Sigmoid colon (tissue), 7 donors: ENCODE results near the gene RELN. TPM values are rescaled to one million over a fixed set of nuclear protein-coding genes. Genes with fewer than 3 reads are reported as not detected.

ENCODE experiments used
- DNase-seq: peaks from one replicate; pipeline ENCODE4 v3.0.0-alpha.2; 2019
- H3K27ac ChIP-seq, 4 donors: fragments of 200-600 bp; sonication (generic); one replicate each; pipeline ENCODE4 v1.5.1; 2016 to 2019; ENCODE audit warnings: mild to moderate bottlenecking in 1 of 4
- H3K27me3 ChIP-seq, 3 donors: fragments of 200-600 bp; sonication (generic); one replicate each; pipeline ENCODE4 v1.5.1; 2019; ENCODE audit warnings: mild to moderate bottlenecking in 1 of 3
- H3K36me3 ChIP-seq, 4 donors: fragments of 200-600 bp; sonication (generic); one replicate each; pipeline ENCODE4 v1.5.1; 2016 to 2019
- H3K4me1 ChIP-seq, 4 donors: fragments of 200-600 bp; sonication (generic); one replicate each; pipeline ENCODE4 v1.5.1; 2017 to 2019
- H3K4me3 ChIP-seq, 4 donors: fragments of 200-600 bp; sonication (generic); one replicate each; pipeline ENCODE4 v1.5.1; 2017 to 2019; ENCODE audit warnings: mild to moderate bottlenecking in 2 of 4, moderate library complexity in 1 of 4
- H3K9me3 ChIP-seq, 4 donors: fragments of 200-600 bp in 3 of 4; sonication (generic) in 3 of 4; one replicate each; pipeline versions ENCODE4 v1.5.1 to v1.6.1; 2013 to 2019
- EP300 ChIP-seq, 4 donors: sonication (generic); formaldehyde crosslinking; IDR thresholded peaks; one replicate each; pipeline ENCODE4 v1.6.1; 2017; ENCODE audit warnings: antibody characterized with exemption in 4 of 4
- POLR2A ChIP-seq, 2 donors: fragments of 450-650 bp; IDR thresholded peaks; one replicate each; pipeline ENCODE4 v1.6.1; 2016; ENCODE audit warnings: antibody characterized with exemption in 2 of 2, mild to moderate bottlenecking in 2 of 2, moderate library complexity in 2 of 2
- POLR2AphosphoS5 ChIP-seq, 4 donors: sonication (generic); formaldehyde crosslinking; IDR thresholded peaks; one replicate each; pipeline ENCODE4 v1.6.1; 2017; ENCODE audit warnings: antibody characterized with exemption in 4 of 4
- WGBS, 2 donors: extraction: QIAGEN DNeasy Blood & Tissue Kit; methylation state at CpG; one replicate each; pipeline ENCODE4 v1.1.7; 2013; 5-methylcytosine and 5-hydroxymethylcytosine counted together
- intact Hi-C: fragments of 100-400 bp; cut with DNase I; formaldehyde crosslinking; loops from one replicate; pipeline ENCODE4 v1.15.1; 2023
- polyA plus RNA-seq, 3 donors: library from polyadenylated mRNA; stranded (reverse); fragments of 200-250 nt; gene quantifications; one replicate each; pipeline ENCODE4 v1.2.3, GENCODE V29; 2013
- total RNA-seq, 4 donors: library from RNA; depleted of rRNA; stranded (reverse); fragments of >200 nt; gene quantifications; one replicate each; pipeline ENCODE4 v1.1.0, GENCODE V29; 2016
- TF ChIP-seq, protein P1 (sequence below), 4 experiments: fragments of 450-650 bp in 3 of 4; fragments of 200-600 bp in 1 of 4; IDR thresholded peaks; one replicate each; pipeline ENCODE4 v1.5.1; 2016 to 2019; ENCODE audit warnings: antibody characterized with exemption in 4 of 4, mild to moderate bottlenecking in 3 of 4, moderate library complexity in 2 of 4
- donor health status: healthy with polysubstance abuse.
- donor health status: Bipolar disorder and iron deficiency.
- donor health status: healthy.

RELN gene
- total and polyA plus RNA-seq, 7 donors: under 0.01 to 9.2 (median 4.3) TPM; not detected in 1

DNA sequence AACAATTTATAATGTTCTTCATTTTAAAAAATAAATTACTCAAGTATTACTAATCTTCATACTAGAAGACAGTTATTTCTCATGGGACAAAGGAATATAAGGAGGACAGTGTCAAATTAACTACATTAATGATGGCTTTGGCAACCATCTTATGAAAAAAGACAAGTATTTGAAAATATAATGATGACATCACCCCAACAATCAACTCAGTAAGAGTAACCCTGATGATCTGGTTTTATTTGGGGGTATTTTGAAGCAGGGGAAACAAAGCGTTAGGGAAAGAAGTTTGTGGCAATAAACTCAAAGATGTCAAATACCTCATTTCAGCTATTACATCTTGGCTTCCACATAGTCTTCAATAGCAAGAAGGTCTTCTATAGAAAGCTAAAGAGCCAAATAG lies 29.0 kb upstream of the RELN start:
- no peaks in the 10 kb centered on the region for H3K36me3 ChIP-seq
- DNase-seq: no peak
- 82 to 92% methylated on average over 1 of the region's 1 CpG for WGBS, 2 donors
- intact Hi-C loops: no loop called here
- no peak overlapping the region for H3K27ac ChIP-seq
- H3K9me3 ChIP-seq: no peaks in the 10 kb centered on the region
- no peak overlapping the region for H3K4me3 ChIP-seq
- TF ChIP-seq EP300 (IDR thresholded peaks at IDR 0.05) (no peak), POLR2A (IDR thresholded peaks at IDR 0.05) (no peak), POLR2AphosphoS5 (IDR thresholded peaks at IDR 0.05) (no peak)
- TF ChIP-seq, protein P1, sequence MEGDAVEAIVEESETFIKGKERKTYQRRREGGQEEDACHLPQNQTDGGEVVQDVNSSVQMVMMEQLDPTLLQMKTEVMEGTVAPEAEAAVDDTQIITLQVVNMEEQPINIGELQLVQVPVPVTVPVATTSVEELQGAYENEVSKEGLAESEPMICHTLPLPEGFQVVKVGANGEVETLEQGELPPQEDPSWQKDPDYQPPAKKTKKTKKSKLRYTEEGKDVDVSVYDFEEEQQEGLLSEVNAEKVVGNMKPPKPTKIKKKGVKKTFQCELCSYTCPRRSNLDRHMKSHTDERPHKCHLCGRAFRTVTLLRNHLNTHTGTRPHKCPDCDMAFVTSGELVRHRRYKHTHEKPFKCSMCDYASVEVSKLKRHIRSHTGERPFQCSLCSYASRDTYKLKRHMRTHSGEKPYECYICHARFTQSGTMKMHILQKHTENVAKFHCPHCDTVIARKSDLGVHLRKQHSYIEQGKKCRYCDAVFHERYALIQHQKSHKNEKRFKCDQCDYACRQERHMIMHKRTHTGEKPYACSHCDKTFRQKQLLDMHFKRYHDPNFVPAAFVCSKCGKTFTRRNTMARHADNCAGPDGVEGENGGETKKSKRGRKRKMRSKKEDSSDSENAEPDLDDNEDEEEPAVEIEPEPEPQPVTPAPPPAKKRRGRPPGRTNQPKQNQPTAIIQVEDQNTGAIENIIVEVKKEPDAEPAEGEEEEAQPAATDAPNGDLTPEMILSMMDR (IDR thresholded peaks at IDR 0.05): no peak
- no peaks in the 10 kb centered on the region for H3K4me1 ChIP-seq
- H3K27me3 ChIP-seq: no peaks in the 10 kb centered on the region

DNA sequence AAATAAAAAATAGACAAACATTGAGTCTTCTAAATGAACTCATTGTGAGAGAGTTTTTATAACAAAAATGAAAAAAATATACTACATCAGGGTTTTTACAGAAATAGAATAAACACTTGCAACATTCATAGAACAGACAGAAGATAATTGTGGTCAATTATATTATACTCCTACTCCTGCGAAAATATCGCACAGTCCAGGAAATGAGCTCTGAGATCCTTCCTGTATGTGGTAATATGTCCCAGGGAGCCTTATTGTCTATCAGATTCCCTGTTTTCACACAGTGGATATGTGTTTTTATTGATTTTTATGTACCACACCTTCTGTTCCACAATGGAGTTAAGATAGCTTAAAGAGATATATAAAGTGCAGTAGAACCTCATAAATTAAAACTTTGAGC lies 27.5 kb upstream of the RELN start:
- no peak for DNase-seq
- H3K9me3 ChIP-seq: no peaks in the 10 kb centered on the region
- H3K27me3 ChIP-seq: no peaks in the 10 kb centered on the region
- 43 to 64% methylated on average over 2 of the region's 2 CpGs for WGBS, 2 donors
- H3K36me3 ChIP-seq: no peaks in the 10 kb centered on the region
- no peak overlapping the region for H3K27ac ChIP-seq
- H3K4me1 ChIP-seq: no peaks in the 10 kb centered on the region
- intact Hi-C loops: no loop called here
- TF ChIP-seq, protein P1 (IDR thresholded peaks at IDR 0.05): no peak
- TF ChIP-seq POLR2AphosphoS5 (IDR thresholded peaks at IDR 0.05) (no peak), POLR2A (IDR thresholded peaks at IDR 0.05) (no peak), EP300 (IDR thresholded peaks at IDR 0.05) (no peak)
- no peak overlapping the region for H3K4me3 ChIP-seq

DNA sequence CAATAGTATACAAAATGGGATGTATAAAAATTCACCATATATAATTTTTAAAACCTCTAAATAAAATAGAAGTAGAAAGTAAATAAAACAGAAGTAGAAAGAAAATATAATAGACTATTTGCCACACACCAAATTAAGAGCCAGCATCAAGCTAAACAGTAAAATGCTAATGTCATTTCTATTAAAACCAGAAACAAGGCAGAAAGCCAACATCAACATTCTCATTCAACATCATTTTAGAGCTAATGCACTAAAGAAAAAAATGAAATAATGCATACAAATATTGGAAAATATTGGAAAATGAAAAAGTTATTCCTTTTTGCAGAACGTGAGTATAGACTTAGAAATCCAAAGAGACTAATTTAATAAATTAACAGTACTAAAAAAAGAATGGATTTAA lies 23.4 kb upstream of the RELN start:
- Histone ChIP-seq H3K27me3 (no peaks in the 10 kb centered on the region), H3K4me3 (no peak overlapping the region), H3K4me1 (no peaks in the 10 kb centered on the region), H3K27ac (no peak overlapping the region), H3K9me3 (no peaks in the 10 kb centered on the region), H3K36me3 (no peaks in the 10 kb centered on the region)
- TF ChIP-seq POLR2A (IDR thresholded peaks at IDR 0.05) (no peak), POLR2AphosphoS5 (IDR thresholded peaks at IDR 0.05) (no peak), EP300 (IDR thresholded peaks at IDR 0.05) (no peak)
- TF ChIP-seq, protein P1 (IDR thresholded peaks at IDR 0.05): no peak
- 0 to 34% methylated on average over 1 of the region's 1 CpG for WGBS, 2 donors
- no peak for DNase-seq
- intact Hi-C loops: no loop called here

DNA sequence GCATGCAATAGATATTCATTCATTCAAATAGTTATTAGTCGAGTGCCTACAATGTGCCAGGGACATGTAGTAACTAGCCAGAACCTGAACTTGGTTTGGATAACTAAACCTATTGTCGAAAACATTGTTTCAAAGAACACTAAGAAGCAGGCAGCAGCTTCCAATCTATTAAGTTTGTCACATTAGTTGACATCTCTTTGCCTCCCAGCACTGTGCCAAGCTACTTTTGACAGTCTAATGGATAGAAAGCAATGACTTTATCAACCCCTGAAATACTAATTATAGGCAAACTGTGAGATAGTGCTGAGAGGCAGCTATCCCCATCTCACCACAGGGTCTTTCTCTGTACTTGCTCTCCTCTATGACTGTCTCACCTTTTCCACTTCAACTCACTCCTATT lies 22.4 kb upstream of the RELN start:
- 89 to 93% methylated on average over 2 of the region's 2 CpGs for WGBS, 2 donors
- H3K36me3 ChIP-seq: no peaks in the 10 kb centered on the region
- no peak overlapping the region for H3K27ac ChIP-seq
- TF ChIP-seq POLR2AphosphoS5 (IDR thresholded peaks at IDR 0.05) (no peak), EP300 (IDR thresholded peaks at IDR 0.05) (no peak), POLR2A (IDR thresholded peaks at IDR 0.05) (no peak)
- TF ChIP-seq, protein P1 (IDR thresholded peaks at IDR 0.05): no peak
- H3K27me3 ChIP-seq: no peaks in the 10 kb centered on the region
- DNase-seq: no peak
- no peaks in the 10 kb centered on the region for H3K9me3 ChIP-seq
- H3K4me1 ChIP-seq: no peaks in the 10 kb centered on the region
- no peak overlapping the region for H3K4me3 ChIP-seq
- intact Hi-C loops: no loop called here
